Astrocyte (in vitro differentiated cells and primary cell): ENCODE measurements around the gene TJP1.

Experiments used
- EZH2 ChIP-seq: IDR thresholded peaks from 2 replicates; pipeline ENCODE4 v1.6.1; 2012; ENCODE audit warnings: mild to moderate bottlenecking, low read length, inconsistent platforms; ENCODE audit not compliant: insufficient read depth
- TF ChIP-seq, protein P1 (sequence below): IDR thresholded peaks from 2 replicates; pipeline ENCODE4 v1.5.1; 2011; ENCODE audit warnings: low read depth, mild to moderate bottlenecking, inconsistent platforms, low read length, moderate library complexity; ENCODE audit not compliant: insufficient read depth

GRCh38 chr15:29674661-29675533 lies 147.4 kb downstream of the TJP1 start:
- TF ChIP-seq, protein P1, sequence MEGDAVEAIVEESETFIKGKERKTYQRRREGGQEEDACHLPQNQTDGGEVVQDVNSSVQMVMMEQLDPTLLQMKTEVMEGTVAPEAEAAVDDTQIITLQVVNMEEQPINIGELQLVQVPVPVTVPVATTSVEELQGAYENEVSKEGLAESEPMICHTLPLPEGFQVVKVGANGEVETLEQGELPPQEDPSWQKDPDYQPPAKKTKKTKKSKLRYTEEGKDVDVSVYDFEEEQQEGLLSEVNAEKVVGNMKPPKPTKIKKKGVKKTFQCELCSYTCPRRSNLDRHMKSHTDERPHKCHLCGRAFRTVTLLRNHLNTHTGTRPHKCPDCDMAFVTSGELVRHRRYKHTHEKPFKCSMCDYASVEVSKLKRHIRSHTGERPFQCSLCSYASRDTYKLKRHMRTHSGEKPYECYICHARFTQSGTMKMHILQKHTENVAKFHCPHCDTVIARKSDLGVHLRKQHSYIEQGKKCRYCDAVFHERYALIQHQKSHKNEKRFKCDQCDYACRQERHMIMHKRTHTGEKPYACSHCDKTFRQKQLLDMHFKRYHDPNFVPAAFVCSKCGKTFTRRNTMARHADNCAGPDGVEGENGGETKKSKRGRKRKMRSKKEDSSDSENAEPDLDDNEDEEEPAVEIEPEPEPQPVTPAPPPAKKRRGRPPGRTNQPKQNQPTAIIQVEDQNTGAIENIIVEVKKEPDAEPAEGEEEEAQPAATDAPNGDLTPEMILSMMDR: no peak
- no peak for TF ChIP-seq EZH2
